GM19238 (cell line): ENCODE data around the gene POTEH.
"Not testable (repeated sequence)": the region's sequence is repeated elsewhere in the genome, so short reads cannot be mapped to it uniquely, and the experiment has no call there.

Experiments used
- DNase-seq: peaks from one replicate; pipeline ENCODE4 v3.0.0; 2011; ENCODE audit warnings: low spot score; ENCODE audit not compliant: insufficient read length

The POTEH gene

GRCh38 chr22:15734411-15734810 is 44.6 kb downstream of the POTEH start:
- not testable (repeated sequence) for DNase-seq

GRCh38 chr22:15738157-15738908 is 48.5 kb downstream of the POTEH start:
- DNase-seq: not testable (repeated sequence)

GRCh38 chr22:15738909-15739391 is 49.1 kb downstream of the POTEH start:
- not testable (repeated sequence) for DNase-seq

GRCh38 chr22:15747636-15748323 is 58.0 kb downstream of the POTEH start:
- not testable (repeated sequence) for DNase-seq

- not testable (repeated sequence) for DNase-seq
Measured at GRCh38 chr22:15749181-15749970, 59.5 kb downstream of the POTEH start.

- not testable (repeated sequence) for DNase-seq
Measured at GRCh38 chr22:15759443-15760097, 69.7 kb downstream of the POTEH start.

GRCh38 chr22:15760388-15761150 is 70.7 kb downstream of the POTEH start:
- DNase-seq: not testable (repeated sequence)

- not testable (repeated sequence) for DNase-seq
Measured at GRCh38 chr22:15761151-15761777, 71.4 kb downstream of the POTEH start.

GRCh38 chr22:15763559-15763958 is 73.7 kb downstream of the POTEH start:
- not testable (repeated sequence) for DNase-seq
